HG02884 (cell line): Measurements from ENCODE around the gene GAL3ST3.
"Not testable (repeated sequence)": the region's sequence is repeated elsewhere in the genome, so short reads cannot be mapped to it uniquely, and the experiment has no call there.

Experiments used
- ATAC-seq: cut with Tn5 transposase; IDR thresholded peaks from one replicate; pipeline ENCODE4 v1.9.1; 2021; ENCODE audit warnings: mild to moderate bottlenecking, moderate library complexity; ENCODE audit not compliant: unreplicated experiment

Gene GAL3ST3

GRCh38 chr11:66045177-66045639, 3.8 kb downstream of the GAL3ST3 start:
- ATAC-seq: no peak

- ATAC-seq: no peak
Measured at GRCh38 chr11:66044757-66045156, 4.2 kb downstream of the GAL3ST3 start.

- ATAC-seq: no peak
Measured at GRCh38 chr11:66042996-66043906, 5.7 kb downstream of the GAL3ST3 start.

GRCh38 chr11:66042227-66042995, 6.5 kb downstream of the GAL3ST3 start:
- no peak for ATAC-seq

DNA sequence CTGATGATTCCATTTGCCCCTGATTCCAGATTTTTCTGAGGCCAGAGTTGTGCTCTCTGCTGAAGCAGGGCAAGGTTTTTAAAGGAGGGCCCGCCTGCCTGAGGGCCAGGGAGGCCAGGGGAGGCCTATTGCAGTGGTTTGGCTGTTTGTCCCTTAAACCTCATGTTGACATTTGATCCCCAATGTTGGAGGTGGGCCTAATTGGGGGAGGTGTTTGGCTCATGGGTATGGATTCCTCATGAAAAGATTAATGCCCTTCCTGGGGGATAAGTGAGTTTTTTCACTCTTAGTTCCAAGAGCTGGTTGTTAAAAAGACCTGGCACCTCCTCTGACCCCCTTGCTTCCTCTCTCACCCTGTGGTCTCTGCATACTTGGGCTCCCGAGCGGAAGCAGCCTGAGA, 9.2 kb downstream of the GAL3ST3 start:
- ATAC-seq: no peak

DNA sequence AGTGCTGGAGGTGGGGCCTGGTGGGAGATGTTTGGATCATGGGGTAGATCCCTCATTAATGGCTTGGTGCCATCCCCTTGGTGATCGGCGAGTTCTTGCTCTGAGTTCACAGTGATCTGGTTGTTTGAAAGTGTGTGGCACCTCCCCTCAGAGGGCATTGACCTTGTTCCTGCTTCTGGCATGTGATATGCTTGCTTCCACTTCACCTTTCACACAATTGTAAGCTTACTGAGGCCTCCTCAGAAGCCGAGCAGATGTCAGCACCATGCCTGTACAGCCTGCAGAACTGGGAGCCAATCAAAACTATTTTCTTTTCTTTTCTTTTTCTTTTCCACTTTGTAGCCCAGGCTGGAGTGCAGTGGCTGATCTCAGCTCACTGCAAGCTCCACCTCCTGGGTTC, 11.6 kb downstream of the GAL3ST3 start:
- no peak for ATAC-seq

DNA sequence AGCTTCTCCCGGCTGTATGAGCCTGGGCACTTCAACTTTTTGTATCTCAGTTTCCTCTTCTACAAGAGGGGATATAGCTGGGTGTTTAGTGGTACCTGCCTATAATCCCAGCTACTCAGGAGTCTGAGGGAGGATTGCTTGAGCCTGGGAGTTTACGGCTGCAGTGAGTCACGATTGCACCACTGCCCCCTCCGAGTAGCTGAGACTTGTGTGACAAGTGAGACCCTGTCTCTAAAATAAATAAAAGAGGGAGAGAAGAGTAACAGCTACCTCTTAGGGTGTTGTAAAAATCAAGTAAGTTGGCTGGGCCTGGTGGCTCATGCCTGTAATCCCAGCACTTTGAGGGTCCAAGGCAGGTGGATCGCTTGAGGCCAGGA, 12.6 kb downstream of the GAL3ST3 start:
- no peak for ATAC-seq

DNA sequence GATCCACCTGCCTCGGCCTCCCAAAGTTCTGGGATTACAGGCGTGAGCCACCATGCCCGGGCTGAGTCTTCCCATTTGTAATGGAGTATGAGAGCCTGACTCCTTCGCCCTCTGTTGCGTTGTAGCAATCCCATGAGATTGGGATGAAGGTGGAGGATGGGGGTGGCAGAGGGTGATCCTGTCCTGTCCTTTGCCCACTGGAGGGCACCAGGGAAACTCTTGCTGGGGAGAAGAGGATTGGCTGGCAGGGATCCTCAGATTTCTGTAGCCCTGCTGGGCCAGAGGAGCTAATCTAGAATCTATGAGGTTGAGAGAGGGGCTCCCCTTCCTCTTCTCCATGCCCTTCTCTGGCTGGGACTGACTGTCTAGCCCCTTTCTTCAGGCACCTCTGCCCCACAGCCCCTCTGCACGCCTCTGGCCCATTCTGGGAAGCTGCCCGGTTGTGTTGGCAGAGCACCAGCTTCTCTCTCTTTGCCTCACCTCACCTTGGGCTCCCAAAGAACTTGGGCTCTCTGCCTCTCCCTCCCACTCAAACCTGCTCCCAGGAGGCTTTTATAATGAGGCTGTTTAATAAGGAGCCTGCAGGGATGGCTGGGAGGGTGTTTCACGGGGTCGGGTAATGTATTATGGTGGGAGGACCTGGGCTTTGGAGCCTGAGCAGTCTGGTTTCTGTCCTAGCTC, 13.2 kb downstream of the GAL3ST3 start:
- no peak for ATAC-seq

- ATAC-seq: no peak
Measured at GRCh38 chr11:66032957-66033735, 15.8 kb downstream of the GAL3ST3 start.

DNA sequence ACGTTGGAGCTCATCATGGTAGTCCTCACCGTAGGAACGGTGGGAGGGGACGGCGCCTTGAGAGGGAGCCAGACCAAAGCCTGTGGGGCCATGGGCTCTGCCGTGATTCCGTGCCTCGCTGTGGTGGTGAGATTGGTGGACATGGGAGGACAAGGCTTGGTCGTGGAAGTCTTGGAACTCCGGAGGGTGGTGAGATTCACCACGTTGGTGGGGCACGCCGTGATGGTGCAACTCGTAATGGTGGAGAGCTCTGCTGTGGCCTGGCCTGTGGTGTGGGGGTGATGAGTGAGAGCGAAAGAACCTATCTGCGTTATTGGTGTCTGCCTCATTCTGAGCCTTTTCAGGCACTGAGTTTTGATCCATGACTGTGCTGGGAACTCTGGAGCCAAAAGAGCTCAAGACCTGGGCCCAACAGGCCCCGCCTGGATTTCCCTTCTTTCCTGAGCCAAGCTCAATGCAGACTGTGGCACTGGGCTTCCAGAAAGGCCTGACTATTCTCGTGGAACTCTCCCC, 22.9 kb downstream of the GAL3ST3 start, which contains the start of gene CATSPER1:
TSS of gene CATSPER1 (minus strand) at position 463 of the 513 bp plus-strand sequence. CDS start at position 363, 100 bp downstream.
- ATAC-seq: no peak

GRCh38 chr11:66023186-66023440, 25.8 kb downstream of the GAL3ST3 start:
- ATAC-seq: not testable (repeated sequence)

DNA sequence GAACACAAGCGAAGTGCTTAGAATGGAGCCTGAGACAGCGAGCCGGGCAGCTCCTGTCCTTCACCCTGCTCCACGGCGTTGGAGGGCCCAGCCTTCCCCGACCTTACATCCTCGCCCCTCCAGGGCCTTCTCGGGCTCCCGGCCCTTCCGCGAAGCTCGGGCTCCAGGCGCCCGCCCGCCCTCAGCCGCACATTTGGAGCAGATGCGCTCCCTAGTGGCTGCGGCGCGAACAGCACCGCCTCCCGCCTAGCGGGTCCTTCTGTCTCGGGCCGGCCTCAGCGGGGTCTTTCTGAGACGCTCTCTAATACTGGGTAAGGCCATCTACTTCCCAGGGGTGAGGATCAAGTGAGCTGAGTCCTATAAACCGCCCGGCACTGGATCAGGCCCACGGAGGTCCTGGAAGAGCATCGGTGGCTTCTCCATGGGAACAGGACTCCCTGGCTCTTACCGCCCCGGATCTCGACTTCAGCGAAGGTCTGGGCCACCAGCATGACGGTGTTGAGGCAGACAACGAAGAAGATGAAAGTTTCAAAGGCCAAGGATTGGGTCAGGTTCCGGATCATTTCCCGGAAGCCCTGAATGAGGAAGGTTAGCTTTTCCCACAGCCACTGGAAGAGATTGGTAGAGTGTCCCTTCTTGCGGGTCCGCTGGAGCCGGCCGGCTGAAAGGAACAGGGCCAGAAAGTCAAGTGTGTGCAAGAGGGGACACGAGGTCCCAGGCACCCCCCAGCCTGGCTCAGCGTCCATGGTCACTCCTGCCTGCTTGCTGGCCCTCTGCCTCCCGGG, 26.4 kb downstream of the GAL3ST3 start:
- ATAC-seq: no peak

DNA sequence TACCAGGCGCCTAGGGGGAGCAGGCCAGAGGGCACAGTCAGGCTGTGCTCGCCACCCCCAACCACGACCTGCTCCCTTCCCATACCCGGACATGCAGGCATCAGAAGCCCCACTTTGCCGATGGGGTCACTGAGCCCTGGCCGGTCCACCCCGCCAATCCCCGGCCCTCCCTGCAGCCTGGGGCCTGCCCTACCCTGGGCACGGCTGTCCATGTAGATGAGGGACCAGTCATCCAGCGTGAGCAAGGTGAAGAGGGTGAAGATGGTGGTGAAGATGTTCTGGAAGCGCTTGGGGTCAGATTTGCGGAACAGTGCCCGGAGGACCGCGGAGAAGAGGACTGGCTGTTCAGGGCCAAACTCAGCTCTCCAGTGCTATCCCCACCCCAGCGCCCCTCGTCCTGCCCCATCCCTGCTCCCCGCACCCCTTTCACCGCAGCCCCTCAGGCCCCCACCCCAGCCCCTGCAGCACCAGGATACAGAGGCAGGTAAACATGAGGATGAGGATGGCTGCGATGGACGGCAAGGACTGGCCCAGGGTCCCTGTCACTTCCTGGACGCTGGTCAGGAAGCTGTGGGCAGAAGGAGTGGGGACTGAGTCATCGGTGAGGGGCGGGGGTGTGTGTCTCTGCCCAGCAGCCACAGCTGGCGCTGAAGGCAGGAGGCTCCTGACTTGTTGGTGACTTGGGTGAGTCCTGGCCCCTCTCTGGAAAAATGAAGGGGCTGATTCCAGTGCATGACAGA, 28.2 kb downstream of the GAL3ST3 start:
- no peak for ATAC-seq

- no peak for ATAC-seq
Measured at GRCh38 chr11:66020212-66020611, 28.7 kb downstream of the GAL3ST3 start.

DNA sequence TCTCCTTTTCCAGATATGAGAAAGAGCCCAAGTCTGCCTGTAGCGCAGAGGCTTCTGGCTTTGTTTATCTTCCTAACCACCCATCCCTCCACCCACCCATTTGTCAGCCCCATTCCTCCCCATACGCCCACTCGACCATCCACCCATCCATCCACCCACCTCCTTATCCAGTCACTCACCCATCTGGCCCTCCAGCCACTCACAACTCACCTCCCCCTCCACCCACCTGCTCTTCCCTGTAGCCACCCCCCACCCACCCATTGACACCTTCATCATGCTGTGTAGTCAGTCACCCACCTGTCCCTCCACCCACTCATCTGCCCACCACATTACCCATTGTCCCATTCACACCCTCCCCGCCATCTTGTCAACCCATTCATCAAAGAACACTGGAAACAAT, 31.6 kb downstream of the GAL3ST3 start:
- ATAC-seq: no peak

DNA sequence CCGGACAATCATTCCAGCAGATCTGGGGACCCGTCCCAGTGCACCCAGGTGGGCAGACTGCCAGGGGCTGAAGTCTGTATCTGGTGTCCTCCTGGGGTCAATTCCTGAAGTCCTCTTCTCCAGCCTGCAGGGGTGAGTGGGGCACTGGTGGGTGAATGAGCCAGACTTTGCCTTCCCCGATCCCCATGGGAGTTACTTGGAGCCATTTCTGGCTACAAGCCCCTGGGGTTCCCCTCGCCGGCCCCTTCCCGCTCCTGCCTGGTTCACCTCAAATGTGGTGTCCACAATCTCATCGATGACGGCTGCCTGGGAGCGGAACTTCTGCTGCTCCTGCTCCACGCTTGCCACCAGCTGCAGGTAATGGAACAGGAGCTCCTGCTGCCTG, 32.2 kb downstream of the GAL3ST3 start:
- no peak for ATAC-seq

DNA sequence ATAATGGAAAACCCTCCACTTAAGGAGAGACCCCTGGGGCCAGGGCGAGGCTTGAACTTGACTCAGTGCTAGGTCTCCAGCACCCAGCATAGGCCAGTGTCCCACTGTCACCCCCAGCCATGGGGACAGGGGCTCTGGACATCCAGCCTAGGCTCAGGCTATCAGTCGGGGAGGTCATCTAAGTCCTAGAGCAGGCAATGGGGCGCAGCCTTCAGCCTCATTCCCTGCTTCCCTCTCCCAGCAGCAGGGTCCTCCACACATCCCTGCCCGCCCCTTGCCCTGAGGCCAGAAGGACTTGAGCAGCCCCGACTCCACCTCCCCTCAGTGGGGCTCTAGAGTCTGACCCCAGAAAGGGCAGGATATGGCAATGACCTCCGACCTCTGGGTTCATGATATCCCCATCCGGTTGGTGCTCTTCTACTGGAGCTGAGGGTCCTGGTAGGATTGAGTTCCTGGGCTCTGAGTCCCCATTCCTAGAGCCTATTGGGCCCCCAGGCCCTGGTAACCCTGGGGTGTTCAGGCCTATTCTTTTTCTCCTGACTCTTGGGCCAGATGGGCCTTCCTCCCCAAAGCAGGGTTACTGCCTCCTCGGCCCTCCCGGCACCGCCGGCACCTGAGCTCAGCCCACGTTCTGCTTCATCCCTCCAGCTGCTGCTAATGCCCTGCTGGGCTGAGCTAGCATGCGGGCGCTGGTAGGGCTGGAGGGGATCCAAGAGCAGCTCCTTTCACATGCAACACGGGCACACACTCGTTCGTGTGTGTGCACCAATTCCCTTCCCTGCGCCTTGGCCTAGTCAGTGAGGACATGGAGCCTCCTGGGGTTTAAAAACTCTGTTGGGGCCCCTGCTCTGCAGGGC, 32.8 kb downstream of the GAL3ST3 start:
- no peak for ATAC-seq

- no peak for ATAC-seq
Measured at GRCh38 chr11:66015454-66015881, 33.5 kb downstream of the GAL3ST3 start.
